Measurements from ENCODE around the gene KIF12.

DNA sequence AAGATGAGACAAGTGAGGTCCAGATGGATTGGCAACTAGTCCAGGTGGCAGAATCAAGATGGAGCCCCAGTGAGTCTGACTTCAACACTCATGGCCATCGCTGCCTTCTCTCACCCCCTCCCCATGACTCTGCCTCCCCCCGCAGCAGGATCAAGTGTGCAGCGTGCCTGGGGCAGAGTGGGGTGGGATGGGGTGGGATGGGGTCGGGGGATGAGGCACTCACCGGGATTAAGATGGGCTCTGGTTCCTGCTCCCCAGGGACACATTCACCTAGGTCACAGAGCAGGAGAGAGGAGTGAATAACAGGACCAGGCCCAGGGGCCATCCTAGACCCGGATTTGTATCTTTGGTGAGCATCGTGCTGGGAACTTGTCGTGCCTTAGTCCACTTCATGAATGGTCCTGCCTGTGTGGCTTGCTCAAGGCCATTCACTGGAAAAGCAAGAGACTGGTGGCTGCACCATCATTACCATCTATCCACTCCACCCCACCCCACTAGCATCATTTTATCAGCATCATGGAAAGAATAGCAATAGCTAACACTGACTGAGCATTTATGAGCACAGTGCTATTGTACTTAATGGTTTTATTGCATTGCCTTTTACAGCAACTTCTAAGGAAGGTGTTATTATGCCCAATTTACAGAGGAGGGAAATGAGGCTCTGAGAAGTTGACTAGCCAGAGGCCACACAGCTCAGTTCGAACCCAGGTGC lies 29.5 kb downstream of the KIF12 start:
- TF ChIP-seq PHB2 (IDR thresholded peaks at IDR 0.05; ENCODE audit: partially characterized antibody): no peak
- TF ChIP-seq ZSCAN29 (CRISPR knock-in tag; conservative IDR thresholded peaks at IDR 0.05): no peak
- TF ChIP-seq, protein P1, sequence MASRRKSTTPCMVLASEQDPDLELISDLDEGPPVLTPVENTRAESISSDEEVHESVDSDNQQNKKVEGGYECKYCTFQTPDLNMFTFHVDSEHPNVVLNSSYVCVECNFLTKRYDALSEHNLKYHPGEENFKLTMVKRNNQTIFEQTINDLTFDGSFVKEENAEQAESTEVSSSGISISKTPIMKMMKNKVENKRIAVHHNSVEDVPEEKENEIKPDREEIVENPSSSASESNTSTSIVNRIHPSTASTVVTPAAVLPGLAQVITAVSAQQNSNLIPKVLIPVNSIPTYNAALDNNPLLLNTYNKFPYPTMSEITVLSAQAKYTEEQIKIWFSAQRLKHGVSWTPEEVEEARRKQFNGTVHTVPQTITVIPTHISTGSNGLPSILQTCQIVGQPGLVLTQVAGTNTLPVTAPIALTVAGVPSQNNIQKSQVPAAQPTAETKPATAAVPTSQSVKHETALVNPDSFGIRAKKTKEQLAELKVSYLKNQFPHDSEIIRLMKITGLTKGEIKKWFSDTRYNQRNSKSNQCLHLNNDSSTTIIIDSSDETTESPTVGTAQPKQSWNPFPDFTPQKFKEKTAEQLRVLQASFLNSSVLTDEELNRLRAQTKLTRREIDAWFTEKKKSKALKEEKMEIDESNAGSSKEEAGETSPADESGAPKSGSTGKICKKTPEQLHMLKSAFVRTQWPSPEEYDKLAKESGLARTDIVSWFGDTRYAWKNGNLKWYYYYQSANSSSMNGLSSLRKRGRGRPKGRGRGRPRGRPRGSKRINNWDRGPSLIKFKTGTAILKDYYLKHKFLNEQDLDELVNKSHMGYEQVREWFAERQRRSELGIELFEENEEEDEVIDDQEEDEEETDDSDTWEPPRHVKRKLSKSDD (CRISPR knock-in tag; IDR thresholded peaks at IDR 0.05; ENCODE audit: low read depth): no peak
